ENCODE measurements around the gene RPRD1B.

RPRD1B gene

DNA sequence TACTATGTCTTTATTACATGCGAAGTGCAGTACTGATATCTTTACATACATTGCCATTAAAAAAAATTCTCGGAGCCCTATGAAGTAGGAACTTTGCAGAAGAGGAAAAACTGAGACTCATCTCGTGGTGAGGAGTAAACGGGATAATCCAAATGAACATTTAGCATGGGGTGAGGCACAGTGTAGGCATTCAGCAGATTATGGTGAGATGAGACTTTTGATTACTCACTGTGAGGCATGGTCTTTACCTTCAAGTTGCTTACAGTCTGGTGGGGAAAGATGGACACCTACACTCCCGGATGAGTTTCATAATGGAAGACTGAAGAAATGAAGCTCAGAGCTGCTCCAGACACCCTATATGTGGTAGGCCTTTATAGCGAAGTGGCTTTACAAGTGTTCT lies 1.4 kb downstream of the RPRD1B start:
- TF ChIP-seq, protein P1, sequence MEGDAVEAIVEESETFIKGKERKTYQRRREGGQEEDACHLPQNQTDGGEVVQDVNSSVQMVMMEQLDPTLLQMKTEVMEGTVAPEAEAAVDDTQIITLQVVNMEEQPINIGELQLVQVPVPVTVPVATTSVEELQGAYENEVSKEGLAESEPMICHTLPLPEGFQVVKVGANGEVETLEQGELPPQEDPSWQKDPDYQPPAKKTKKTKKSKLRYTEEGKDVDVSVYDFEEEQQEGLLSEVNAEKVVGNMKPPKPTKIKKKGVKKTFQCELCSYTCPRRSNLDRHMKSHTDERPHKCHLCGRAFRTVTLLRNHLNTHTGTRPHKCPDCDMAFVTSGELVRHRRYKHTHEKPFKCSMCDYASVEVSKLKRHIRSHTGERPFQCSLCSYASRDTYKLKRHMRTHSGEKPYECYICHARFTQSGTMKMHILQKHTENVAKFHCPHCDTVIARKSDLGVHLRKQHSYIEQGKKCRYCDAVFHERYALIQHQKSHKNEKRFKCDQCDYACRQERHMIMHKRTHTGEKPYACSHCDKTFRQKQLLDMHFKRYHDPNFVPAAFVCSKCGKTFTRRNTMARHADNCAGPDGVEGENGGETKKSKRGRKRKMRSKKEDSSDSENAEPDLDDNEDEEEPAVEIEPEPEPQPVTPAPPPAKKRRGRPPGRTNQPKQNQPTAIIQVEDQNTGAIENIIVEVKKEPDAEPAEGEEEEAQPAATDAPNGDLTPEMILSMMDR (IDR thresholded peaks at IDR 0.05; ENCODE audit: control insufficient read depth, insufficient read depth, low read depth, low read length, missing control alignments), result no peak
- H3K4me3 ChIP-seq (ENCODE audit: control insufficient read depth, low read depth, low read length), result peak overlapping the region; percentile 87
- no peak for DNase-seq (ENCODE audit: low read depth)

DNA sequence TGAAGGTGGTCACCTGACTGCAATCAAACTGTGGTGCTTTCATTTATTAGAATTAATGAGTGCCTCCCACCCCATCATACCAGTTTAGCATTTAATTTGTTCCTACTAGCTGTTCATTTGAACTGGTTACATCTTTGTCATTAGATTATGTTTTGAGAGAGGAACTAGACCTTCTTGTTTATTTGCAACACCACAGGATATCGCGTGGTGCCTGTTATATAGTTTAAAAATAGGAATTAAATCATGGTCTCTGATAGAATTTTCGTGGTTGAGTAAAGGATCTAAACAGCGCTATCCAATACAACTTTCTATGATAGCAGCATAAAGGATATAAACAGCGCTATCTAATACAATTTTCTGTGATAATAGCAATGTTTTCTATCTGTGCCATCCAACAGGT lies 2.8 kb downstream of the RPRD1B start:
- TF ChIP-seq, protein P1 (IDR thresholded peaks at IDR 0.05; ENCODE audit: control insufficient read depth, insufficient read depth, low read depth, low read length, missing control alignments), result no peak
- no peak for DNase-seq (ENCODE audit: low read depth)
- no peak overlapping the region for H3K4me3 ChIP-seq (ENCODE audit: control insufficient read depth, low read depth, low read length)

DNA sequence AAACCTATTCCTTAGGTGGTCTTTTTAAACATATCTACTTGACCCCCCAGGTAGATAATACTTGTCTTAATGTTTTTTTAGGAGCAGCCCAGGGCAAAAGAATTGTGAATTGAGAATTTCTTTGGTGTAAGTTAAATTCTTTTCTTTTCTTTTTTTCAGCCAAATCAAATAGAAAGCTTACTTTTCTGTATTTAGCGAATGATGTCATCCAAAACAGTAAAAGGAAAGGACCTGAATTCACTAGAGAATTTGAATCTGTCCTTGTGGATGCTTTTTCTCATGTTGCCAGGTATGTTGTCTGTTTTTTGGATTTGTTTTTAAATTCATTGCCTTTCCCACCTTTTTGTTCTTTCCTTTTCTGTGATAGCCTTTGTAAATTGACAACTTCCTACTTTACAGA lies 6.7 kb downstream of the RPRD1B start:
- TF ChIP-seq, protein P1 (IDR thresholded peaks at IDR 0.05; ENCODE audit: control insufficient read depth, insufficient read depth, low read depth, low read length, missing control alignments), result no peak
- no peak for DNase-seq (ENCODE audit: low read depth)
- no peak overlapping the region for H3K4me3 ChIP-seq (ENCODE audit: control insufficient read depth, low read depth, low read length)

DNA sequence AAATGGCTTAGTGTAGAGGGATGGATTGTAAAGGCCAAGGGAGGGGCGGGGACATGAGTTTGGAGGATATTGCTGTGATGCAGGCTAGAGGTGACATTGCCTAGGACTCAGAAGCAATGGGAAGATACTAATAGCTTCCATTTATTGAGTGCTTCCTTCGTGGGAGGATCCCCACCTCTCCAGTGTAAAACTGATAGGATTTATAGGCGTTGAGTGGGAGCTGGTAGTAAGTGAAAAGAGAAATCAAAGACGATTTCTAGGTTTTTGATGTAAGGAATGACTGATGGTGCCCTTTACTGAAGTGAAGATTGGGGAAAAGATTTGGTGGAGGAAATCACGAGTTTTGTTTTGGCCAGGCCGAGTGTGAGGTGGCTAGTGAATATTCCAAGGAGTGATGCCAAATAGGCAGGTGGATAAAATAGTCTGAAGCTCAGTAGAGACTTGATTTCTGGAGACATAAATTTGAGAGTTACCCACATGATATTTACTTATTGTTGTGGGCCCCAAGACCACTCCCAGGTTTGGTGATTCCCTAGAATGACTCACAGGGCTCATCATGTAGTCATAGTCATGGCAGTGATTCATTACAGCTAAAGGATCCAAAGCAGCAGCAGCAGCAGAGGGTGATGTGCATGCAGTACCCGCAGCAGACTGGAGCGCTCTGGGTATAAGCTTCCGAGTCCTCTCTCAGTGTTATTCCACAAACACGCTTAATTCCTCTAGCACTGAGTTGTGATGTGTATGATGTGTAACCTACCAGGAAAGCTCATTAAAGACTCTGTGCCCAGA lies 10.2 kb downstream of the RPRD1B start:
- TF ChIP-seq, protein P1 (IDR thresholded peaks at IDR 0.05; ENCODE audit: control insufficient read depth, insufficient read depth, low read depth, low read length, missing control alignments), result peak; percentile 34
- H3K4me3 ChIP-seq (ENCODE audit: control insufficient read depth, low read depth, low read length), result no peak overlapping the region
- DNase-seq (ENCODE audit: low read depth), result peak; percentile 62

DNA sequence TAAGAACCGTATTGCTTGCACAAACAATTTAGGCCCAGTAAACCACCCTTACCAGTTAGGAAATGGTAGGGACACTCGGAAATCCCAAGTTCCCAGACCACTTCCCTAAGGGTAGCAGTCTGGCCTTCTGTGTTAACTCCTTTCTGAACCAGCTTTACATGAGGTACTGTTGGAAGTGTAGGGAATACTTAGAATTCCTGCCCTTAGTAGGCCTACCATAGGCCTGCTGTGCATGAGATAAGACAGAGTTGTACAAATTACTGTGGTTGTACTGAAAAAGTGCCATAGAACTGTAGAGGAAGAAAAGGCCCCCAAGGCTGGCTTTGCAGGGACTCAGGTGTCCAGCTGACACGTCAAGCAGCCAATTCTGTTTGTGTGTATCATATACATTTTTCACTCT lies 11.1 kb downstream of the RPRD1B start:
- H3K4me3 ChIP-seq (ENCODE audit: control insufficient read depth, low read depth, low read length), result no peak overlapping the region
- no peak for DNase-seq (ENCODE audit: low read depth)
- TF ChIP-seq, protein P1 (IDR thresholded peaks at IDR 0.05; ENCODE audit: control insufficient read depth, insufficient read depth, low read depth, low read length, missing control alignments), result no peak

DNA sequence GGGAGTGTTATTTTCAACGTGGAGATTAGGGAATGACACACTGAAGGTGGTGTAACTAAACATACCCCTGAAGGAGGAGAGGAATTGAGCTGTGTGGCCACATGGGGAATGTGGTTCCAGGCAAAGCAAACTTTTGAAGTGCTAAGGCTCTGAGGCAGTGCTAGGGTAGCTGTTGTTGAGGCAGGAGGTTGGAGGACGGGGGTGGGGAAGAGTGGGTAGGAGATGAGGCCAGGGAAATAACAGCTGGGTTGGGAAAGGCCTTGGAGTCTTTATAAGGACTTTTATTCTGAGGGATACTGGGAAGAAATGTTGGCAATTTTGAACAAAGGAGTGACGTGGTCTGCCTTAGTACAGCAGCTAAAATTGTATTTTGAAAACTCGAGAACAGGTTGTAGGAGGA lies 13.0 kb downstream of the RPRD1B start:
- TF ChIP-seq, protein P1 (IDR thresholded peaks at IDR 0.05; ENCODE audit: control insufficient read depth, insufficient read depth, low read depth, low read length, missing control alignments), result no peak
- DNase-seq (ENCODE audit: low read depth), result no peak
- H3K4me3 ChIP-seq (ENCODE audit: control insufficient read depth, low read depth, low read length), result no peak overlapping the region

Data from AG09309 (cell line).